GM12891 (cell line): Measurements from ENCODE around the gene CYBB.

Experiments used
- DNase-seq: peaks from one replicate; pipeline ENCODE4 v3.0.0; 2011; ENCODE audit warnings: low spot score; ENCODE audit not compliant: insufficient read length
- FAIRE-seq: peaks from 2 replicates; lab custom pipeline; 2011; peaks lifted over from hg19 to GRCh38; lab: Jason Lieb, UNC
- PAX5 ChIP-seq: IDR thresholded peaks from 2 replicates; pipeline ENCODE4 v1.6.1; 2011; ENCODE audit warnings: low read length, moderate library complexity, mild to moderate bottlenecking; ENCODE audit not compliant: insufficient read depth, severe bottlenecking
- POLR2A ChIP-seq: IDR thresholded peaks from 2 replicates; pipeline ENCODE4 v1.6.1; 2011; ENCODE audit warnings: low read depth, low read length, control low read depth
- POLR2AphosphoS5 ChIP-seq: IDR thresholded peaks from 2 replicates; pipeline ENCODE4 v1.6.1; 2011; ENCODE audit warnings: low read depth, low read length, control low read depth
- POU2F2 ChIP-seq: IDR thresholded peaks from 2 replicates; pipeline ENCODE4 v1.6.1; 2011; ENCODE audit warnings: low read depth, mild to moderate bottlenecking, control low read depth, low read length, moderate library complexity
- SPI1 ChIP-seq: IDR thresholded peaks from 2 replicates; pipeline ENCODE4 v1.6.1; 2011; ENCODE audit warnings: low read depth, low read length, control low read depth
- TAF1 ChIP-seq: IDR thresholded peaks from 2 replicates; pipeline ENCODE4 v1.6.1; 2011; ENCODE audit warnings: low read depth, low read length, control low read depth

CYBB gene

GRCh38 chrX:37781814-37782213 lies 2.0 kb downstream of the CYBB start:
- FAIRE-seq (no peak), DNase-seq (no peak)
- TF ChIP-seq TAF1 (no peak), POU2F2 (no peak), POLR2A (no peak), SPI1 (no peak), PAX5 (no peak), POLR2AphosphoS5 (no peak)

GRCh38 chrX:37782359-37782758 lies 2.5 kb downstream of the CYBB start:
- TF ChIP-seq POLR2AphosphoS5 (no peak), PAX5 (no peak), SPI1 (no peak), POLR2A (no peak), TAF1 (no peak), POU2F2 (no peak)
- no peak for FAIRE-seq
- no peak for DNase-seq

GRCh38 chrX:37783305-37783704 lies 3.4 kb downstream of the CYBB start:
- TF ChIP-seq POLR2AphosphoS5: no peak
- no peak for TF ChIP-seq POLR2A
- TF ChIP-seq SPI1: no peak
- no peak for TF ChIP-seq POU2F2
- TF ChIP-seq TAF1: no peak
- TF ChIP-seq PAX5: no peak
- DNase-seq (no peak), FAIRE-seq (no peak)

- DNase-seq (no peak), FAIRE-seq (peak; percentile 88)
- no peak for TF ChIP-seq TAF1
- no peak for TF ChIP-seq POU2F2
- TF ChIP-seq POLR2A: no peak
- no peak for TF ChIP-seq POLR2AphosphoS5
These were observed 5.7 kb downstream of the CYBB start for GRCh38 chrX:37785569-37785968.

GRCh38 chrX:37786624-37787422 lies 7.0 kb downstream of the CYBB start:
- TF ChIP-seq SPI1 (peak; percentile 86), POLR2AphosphoS5 (no peak), TAF1 (no peak), POLR2A (peak; percentile 39; the same call in 1 of the 2 replicates)
- peak; percentile 89 for FAIRE-seq

GRCh38 chrX:37787423-37787869 lies 7.6 kb downstream of the CYBB start:
- no peak for TF ChIP-seq POLR2AphosphoS5
- no peak for TF ChIP-seq POLR2A
- TF ChIP-seq SPI1: peak; percentile 56
- TF ChIP-seq POU2F2: no peak
- DNase-seq (no peak), FAIRE-seq (no peak)

More at GRCh38 chrX:37786624-37787422, 7.0 kb downstream of the CYBB start:
- no peak for DNase-seq

GRCh38 chrX:37796310-37796709 lies 16.5 kb downstream of the CYBB start:
- DNase-seq (no peak), FAIRE-seq (no peak)
- TF ChIP-seq SPI1: no peak
- no peak for TF ChIP-seq TAF1
- TF ChIP-seq POLR2A: no peak
- TF ChIP-seq PAX5: no peak
- TF ChIP-seq POLR2AphosphoS5: no peak
- TF ChIP-seq POU2F2: no peak

- FAIRE-seq: peak; percentile 80
- TF ChIP-seq POLR2AphosphoS5 (no peak), SPI1 (no peak), POLR2A (no peak)
- no peak for DNase-seq
These were observed 16.9 kb downstream of the CYBB start for GRCh38 chrX:37796805-37797204.

- TF ChIP-seq PAX5 (no peak), SPI1 (no peak), POU2F2 (no peak), TAF1 (no peak), POLR2A (no peak), POLR2AphosphoS5 (no peak)
- DNase-seq (no peak), FAIRE-seq (no peak)
These were observed 20.1 kb downstream of the CYBB start for GRCh38 chrX:37799936-37800335.

- DNase-seq: no peak
- TF ChIP-seq PAX5 (no peak), TAF1 (no peak), SPI1 (no peak), POU2F2 (no peak), POLR2A (no peak), POLR2AphosphoS5 (no peak)
- no peak for FAIRE-seq
These were observed 20.9 kb downstream of the CYBB start for GRCh38 chrX:37800717-37801116.

GRCh38 chrX:37802028-37802427 lies 22.2 kb downstream of the CYBB start:
- TF ChIP-seq SPI1 (no peak), POLR2AphosphoS5 (no peak), POU2F2 (no peak), TAF1 (no peak), PAX5 (no peak), POLR2A (no peak)
- DNase-seq (no peak), FAIRE-seq (no peak)
